Activated CD4-positive, alpha-beta T cell treated with anti-CD3 and anti-CD28 coated beads, Interleukin-2, Interleukin-4, amounts not matched to agents 100 ng/mL and 50 ng/mL, durations not matched to agents 16 hours and 8 hours (primary cell): ENCODE data around the gene DEFB110.

ENCODE experiments used
- DNase-seq: peaks from one replicate; pipeline ENCODE4 v3.0.0-alpha.2; 2020; ENCODE audit warnings: low spot score

DEFB110 gene

GRCh38 chr6:50021894-50022293 is at the start of gene DEFB110:
TSS of gene DEFB110 (minus strand) at chr6:50021994. CDS start at chr6:50021935, 59 bp downstream.
- no peak for DNase-seq

- DNase-seq, result no peak
These were observed 48.3 kb upstream of the DEFB110 start for GRCh38 chr6:50070101-50070500.

GRCh38 chr6:50062051-50062450 is 40.3 kb upstream of the DEFB110 start:
- DNase-seq, result no peak

GRCh38 chr6:50056242-50056641 is 34.4 kb upstream of the DEFB110 start:
- DNase-seq, result no peak

- DNase-seq, result no peak
These were observed 28.0 kb upstream of the DEFB110 start, which contains the start of gene DEFB112 for GRCh38 chr6:50049829-50050228. TSS of gene DEFB112 (minus strand) at chr6:50049929. CDS start at chr6:50049869, 60 bp downstream.

- no peak for DNase-seq
These were observed 25.2 kb upstream of the DEFB110 start for GRCh38 chr6:50047026-50047425.

- no peak for DNase-seq
These were observed 9.2 kb upstream of the DEFB110 start for GRCh38 chr6:50030777-50031562.

- no peak for DNase-seq
These were observed 8.6 kb upstream of the DEFB110 start for GRCh38 chr6:50030350-50030749.

- no peak for DNase-seq
These were observed 3.5 kb upstream of the DEFB110 start for GRCh38 chr6:50025258-50025657.

GRCh38 chr6:50007819-50008218 is 14.0 kb downstream of the DEFB110 start:
- no peak for DNase-seq

- DNase-seq, result no peak
These were observed 18.7 kb downstream of the DEFB110 start for GRCh38 chr6:50003139-50003538.

GRCh38 chr6:49995278-49995677 is 26.5 kb downstream of the DEFB110 start:
- DNase-seq, result no peak

GRCh38 chr6:49988900-49989299 is 32.9 kb downstream of the DEFB110 start:
- DNase-seq, result no peak

GRCh38 chr6:49987749-49988148 is 34.0 kb downstream of the DEFB110 start:
- no peak for DNase-seq

- no peak for DNase-seq
These were observed 35.2 kb downstream of the DEFB110 start for GRCh38 chr6:49986551-49986950.

GRCh38 chr6:49982046-49982445 is 39.7 kb downstream of the DEFB110 start:
- DNase-seq, result no peak

- peak; percentile 1 for DNase-seq
These were observed 40.9 kb downstream of the DEFB110 start for GRCh38 chr6:49980898-49981297.

- DNase-seq, result no peak
These were observed 42.2 kb downstream of the DEFB110 start for GRCh38 chr6:49979584-49979983.

GRCh38 chr6:49978332-49979226 is 43.2 kb downstream of the DEFB110 start:
- no peak for DNase-seq

- no peak for DNase-seq
These were observed 52.2 kb downstream of the DEFB110 start, which contains the start of gene DEFB113 for GRCh38 chr6:49969605-49970004. TSS of gene DEFB113 (minus strand) at chr6:49969625. CDS start at chr6:49969625, 0 bp downstream.
